ENCODE data around the gene GH2. TPM values are rescaled to one million over a fixed set of nuclear protein-coding genes. Genes with fewer than 3 reads are reported as not detected.
"Not testable (repeated sequence)": the region's sequence is repeated elsewhere in the genome, so short reads cannot be mapped to it uniquely, and the experiment has no call there.

Gene GH2
- not detected for total RNA-seq

GRCh38 chr17:63881935-63882601 lies at the start of gene GH2:
GH2 (minus strand) TSS chr17:63881944; CDS start chr17:63881801, 143 bp downstream.
- DNase-seq (peak; percentile 72), ATAC-seq (peak; percentile 89)
- Mint-ChIP-seq H3K4me3 (no peak within 1 kb of the TSS), H3K9me3 (ENCODE audit: low read depth) (no peaks in the 10 kb centered on the region), H3K27me3 (peaks cover 10% of the 10 kb centered on the region), H3K27ac (no peak within 1 kb of the TSS), H3K36me3 (no peaks in the 10 kb centered on the region), H3K4me1 (peaks cover 7% of the 10 kb centered on the region)
- CTCF ChIA-PET = interaction anchor here (0.7 to 3.9 kb wide), 6 partner anchors 16 to 41 kb away, joined by 3 to 23 read pairs (median 4); no protein-coding TSS in a partner anchor

GRCh38 chr17:63930951-63931575 lies 49.3 kb upstream of the GH2 start:
- CTCF ChIA-PET = interaction anchor here (0.6 to 3.6 kb wide), 13 partner anchors 11 to 203 kb away, joined by 3 to 33 read pairs (median 9); partner anchors contain the start of gene ICAM2
- no peaks in the 10 kb centered on the region for H3K36me3 Mint-ChIP-seq
- DNase-seq (peak; percentile 82), ATAC-seq (peak; percentile 88)
- H3K9me3 Mint-ChIP-seq (ENCODE audit: low read depth) = no peaks in the 10 kb centered on the region
- H3K4me1 Mint-ChIP-seq = peaks cover 20% of the 10 kb centered on the region
- peaks cover 7% of the 10 kb centered on the region for H3K27me3 Mint-ChIP-seq
- peak overlapping the region; percentile 86 for H3K27ac Mint-ChIP-seq
- peak overlapping the region; percentile 81 for H3K4me3 Mint-ChIP-seq

GRCh38 chr17:63929860-63930766 lies 48.4 kb upstream of the GH2 start:
- H3K4me1 Mint-ChIP-seq = peaks cover 20% of the 10 kb centered on the region
- CTCF ChIA-PET = interaction anchor here (1.1 to 3.6 kb wide), 10 partner anchors 10 to 204 kb away, joined by 3 to 33 read pairs (median 5); no protein-coding TSS in a partner anchor
- DNase-seq = no peak
- H3K27me3 Mint-ChIP-seq = no peaks in the 10 kb centered on the region
- H3K4me3 Mint-ChIP-seq = no peak overlapping the region
- no peaks in the 10 kb centered on the region for H3K9me3 Mint-ChIP-seq (ENCODE audit: low read depth)
- no peaks in the 10 kb centered on the region for H3K36me3 Mint-ChIP-seq
- ATAC-seq = no peak
- H3K27ac Mint-ChIP-seq = no peak overlapping the region

GRCh38 chr17:63928966-63929695 lies 47.4 kb upstream of the GH2 start:
- no peak overlapping the region for H3K27ac Mint-ChIP-seq
- CTCF ChIA-PET = interaction anchor here (1.1 to 2.9 kb wide), 9 partner anchors 9 to 205 kb away, joined by 3 to 9 read pairs (median 5); no protein-coding TSS in a partner anchor
- ATAC-seq (no peak), DNase-seq (no peak)
- no peaks in the 10 kb centered on the region for H3K9me3 Mint-ChIP-seq (ENCODE audit: low read depth)
- peaks cover 20% of the 10 kb centered on the region for H3K4me1 Mint-ChIP-seq
- H3K4me3 Mint-ChIP-seq = no peak overlapping the region
- no peaks in the 10 kb centered on the region for H3K36me3 Mint-ChIP-seq
- no peaks in the 10 kb centered on the region for H3K27me3 Mint-ChIP-seq

- no peaks in the 10 kb centered on the region for H3K36me3 Mint-ChIP-seq
- DNase-seq = no peak
- no peaks in the 10 kb centered on the region for H3K27me3 Mint-ChIP-seq
- H3K27ac Mint-ChIP-seq = no peak overlapping the region
- CTCF ChIA-PET = interaction anchor here (0.8 to 1.7 kb wide), 5 partner anchors 9 to 97 kb away, joined by 3 to 8 read pairs (median 5); no protein-coding TSS in a partner anchor
- no peak overlapping the region for H3K4me3 Mint-ChIP-seq
- peaks cover 20% of the 10 kb centered on the region for H3K4me1 Mint-ChIP-seq
- no peaks in the 10 kb centered on the region for H3K9me3 Mint-ChIP-seq (ENCODE audit: low read depth)
- ATAC-seq = no peak
These were observed 46.5 kb upstream of the GH2 start for GRCh38 chr17:63928172-63928666.

- no peaks in the 10 kb centered on the region for H3K27me3 Mint-ChIP-seq
- no peaks in the 10 kb centered on the region for H3K36me3 Mint-ChIP-seq
- no peaks in the 10 kb centered on the region for H3K9me3 Mint-ChIP-seq (ENCODE audit: low read depth)
- no peak for ATAC-seq
- CTCF ChIA-PET = interaction anchor here (0.8 to 1.7 kb wide), 5 partner anchors 8 to 97 kb away, joined by 3 to 8 read pairs (median 5); no protein-coding TSS in a partner anchor
- H3K4me3 Mint-ChIP-seq = no peak overlapping the region
- DNase-seq = no peak
- no peak overlapping the region for H3K27ac Mint-ChIP-seq
- H3K4me1 Mint-ChIP-seq = peaks cover 16% of the 10 kb centered on the region
These were observed 45.9 kb upstream of the GH2 start for GRCh38 chr17:63927464-63928171.

GRCh38 chr17:63926164-63926563 lies 44.4 kb upstream of the GH2 start:
- no peak overlapping the region for H3K27ac Mint-ChIP-seq
- H3K4me3 Mint-ChIP-seq = no peak overlapping the region
- peaks cover 5% of the 10 kb centered on the region for H3K4me1 Mint-ChIP-seq
- H3K36me3 Mint-ChIP-seq = no peaks in the 10 kb centered on the region
- CTCF ChIA-PET = interaction anchor here (0.5 to 1.2 kb wide), 3 partner anchors 64 to 100 kb away, joined by 3 to 4 read pairs (median 3); no protein-coding TSS in a partner anchor
- H3K9me3 Mint-ChIP-seq (ENCODE audit: low read depth) = no peaks in the 10 kb centered on the region
- H3K27me3 Mint-ChIP-seq = no peaks in the 10 kb centered on the region
- DNase-seq (no peak), ATAC-seq (no peak)

- CTCF ChIA-PET = interaction anchor here (0.9 to 1.2 kb wide), 5 partner anchors 11 to 208 kb away, joined by 3 to 6 read pairs (median 4); no protein-coding TSS in a partner anchor
These were observed 43.9 kb upstream of the GH2 start for GRCh38 chr17:63925615-63926014.

GRCh38 chr17:63922402-63922801 lies 40.7 kb upstream of the GH2 start:
- ATAC-seq; DNase-seq; H3K27ac Mint-ChIP-seq; H3K4me3 Mint-ChIP-seq; H3K4me1 Mint-ChIP-seq; H3K36me3 Mint-ChIP-seq; H3K9me3 Mint-ChIP-seq (ENCODE audit: low read depth): not testable (repeated sequence)
- CTCF ChIA-PET = interaction anchor here (0.9 to 2.4 kb wide), 5 partner anchors 10 to 211 kb away, joined by 3 to 10 read pairs (median 6); no protein-coding TSS in a partner anchor
- H3K27me3 Mint-ChIP-seq = peaks cover 11% of the 10 kb centered on the region

More at GRCh38 chr17:63925615-63926014, 43.9 kb upstream of the GH2 start:
- Mint-ChIP-seq H3K4me3 (no peak overlapping the region), H3K27me3 (no peaks in the 10 kb centered on the region), H3K9me3 (ENCODE audit: low read depth) (no peaks in the 10 kb centered on the region), H3K36me3 (no peaks in the 10 kb centered on the region), H3K4me1 (no peaks in the 10 kb centered on the region), H3K27ac (no peak overlapping the region)
- no peak for DNase-seq
- no peak for ATAC-seq

GRCh38 chr17:63920779-63921178 lies 39.0 kb upstream of the GH2 start:
- ATAC-seq; H3K4me3 Mint-ChIP-seq; H3K36me3 Mint-ChIP-seq; H3K27ac Mint-ChIP-seq; H3K9me3 Mint-ChIP-seq (ENCODE audit: low read depth); DNase-seq; H3K4me1 Mint-ChIP-seq: not testable (repeated sequence)
- CTCF ChIA-PET = interaction anchor here (1.1 to 5.6 kb wide), 14 partner anchors 10 to 211 kb away, joined by 4 to 94 read pairs (median 21); partner anchors contain the start of genes CD79B, CSHL1, ERN1 and ICAM2
- H3K27me3 Mint-ChIP-seq = peaks cover 11% of the 10 kb centered on the region

GRCh38 chr17:63920050-63920449 lies 38.3 kb upstream of the GH2 start:
- not testable (repeated sequence) for H3K36me3 Mint-ChIP-seq; H3K4me3 Mint-ChIP-seq; H3K27ac Mint-ChIP-seq; ATAC-seq; DNase-seq; H3K4me1 Mint-ChIP-seq; H3K9me3 Mint-ChIP-seq (ENCODE audit: low read depth)
- peaks cover 11% of the 10 kb centered on the region for H3K27me3 Mint-ChIP-seq
- CTCF ChIA-PET = interaction anchor here (0.7 to 5.6 kb wide), 37 partner anchors 8 to 355 kb away, joined by 3 to 94 read pairs (median 7); partner anchors contain the start of genes CD79B, CSHL1, ERN1 and ICAM2

Data from activated CD8-positive, alpha-beta memory T cell treated with anti-CD3 and anti-CD28 coated beads, Interleukin-2, amount 10 ng/mL, durations not matched to agents 7 days and 5 days (primary cell).